Colonic mucosa (tissue), 4 donors: ENCODE measurements around the gene CPNE5. TPM values are rescaled to one million over a fixed set of nuclear protein-coding genes. Genes with fewer than 3 reads are reported as not detected.
A peak's percentile ranks its signal among the peaks of the same experiment; 100 is the strongest.

Experiments
- DNase-seq: peaks from one replicate; pipeline ENCODE4 v3.0.0-alpha.2; 2020
- H3K27ac ChIP-seq: fragments of 200-600 bp; one replicate; pipeline ENCODE4 v1.8.0; 2021
- H3K27me3 ChIP-seq: fragments of 200-600 bp; one replicate; pipeline ENCODE4 v1.8.0; 2021
- H3K36me3 ChIP-seq: fragments of 200-600 bp; one replicate; pipeline ENCODE4 v1.8.0; 2021
- H3K4me1 ChIP-seq: fragments of 200-600 bp; one replicate; pipeline ENCODE4 v1.8.0; 2021; ENCODE audit warnings: mild to moderate bottlenecking
- H3K4me3 ChIP-seq: fragments of 200-600 bp; one replicate; pipeline ENCODE4 v1.8.0; 2021
- H3K9ac ChIP-seq, 2 donors: one replicate each; pipeline ENCODE4 v1.7.0; 2013; ENCODE audit warnings: control low read depth in 2 of 2, low read depth in 2 of 2, low read length in 2 of 2
- H3K9me3 ChIP-seq: fragments of 200-600 bp; one replicate; pipeline ENCODE4 v1.8.0; 2021
- CTCF ChIP-seq: fragments of 200-600 bp; IDR thresholded peaks from one replicate; pipeline ENCODE4 v1.8.0; 2022; ENCODE audit warnings: antibody characterized with exemption, mild to moderate bottlenecking
- intact Hi-C: fragments of 100-400 bp; cut with DNase I; formaldehyde crosslinking; loops from one replicate; pipeline ENCODE4 v1.14.1; 2022
- total RNA-seq, 2 donors: library from RNA; stranded (reverse); fragmentation: NEBNext Ultra II Directional in 1 of 2; extraction: Animal tissue kit (Norgen Biotek cat#: 25700) in 1 of 2; gene quantifications; one replicate each; pipeline ENCODE4 v1.2.1, GENCODE V29; 2021
- donor health status: healthy.
- donor health status: DM: no; HTN: no; CAD: no.
- donor health status: DM: no; HTN: no; CAD: no.

CPNE5 gene
- total RNA-seq, 2 donors from 2014 or later, result 4.6 to 8.0 TPM

GRCh38 chr6:36755435-36756348 lies 83.6 kb downstream of the CPNE5 start:
- intact Hi-C loops, result loop anchor here (2.0 kb wide), 1 partner anchor 27 kb away; no protein-coding TSS in a partner anchor
- Histone ChIP-seq H3K9ac (peak overlapping the region; percentile 14 to 20), H3K36me3 (no peaks in the 10 kb centered on the region), H3K27ac (peak overlapping the region; percentile 45), H3K4me3 (no peak overlapping the region), H3K27me3 (no peaks in the 10 kb centered on the region), H3K9me3 (no peaks in the 10 kb centered on the region), H3K4me1 (peaks cover 33% of the 10 kb centered on the region)
- DNase-seq, result peak; percentile 54
- no peak for TF ChIP-seq CTCF

- peaks cover 33% of the 10 kb centered on the region for H3K4me1 ChIP-seq
- H3K4me3 ChIP-seq, result no peak overlapping the region
- TF ChIP-seq CTCF, result no peak
- H3K27me3 ChIP-seq, result no peaks in the 10 kb centered on the region
- peak overlapping the region; percentile 45 for H3K27ac ChIP-seq
- intact Hi-C loops, result loop anchor here (2.0 kb wide), 1 partner anchor 26 kb away; no protein-coding TSS in a partner anchor
- DNase-seq, result no peak
- no peaks in the 10 kb centered on the region for H3K36me3 ChIP-seq
- peak overlapping the region in 1 of 2 donors; percentile 47 for H3K9ac ChIP-seq
- H3K9me3 ChIP-seq, result no peaks in the 10 kb centered on the region
Measured at GRCh38 chr6:36754582-36755434, 84.4 kb downstream of the CPNE5 start.

- Histone ChIP-seq H3K4me3 (no peak overlapping the region), H3K36me3 (no peaks in the 10 kb centered on the region), H3K9me3 (no peaks in the 10 kb centered on the region), H3K27me3 (no peaks in the 10 kb centered on the region), H3K4me1 (peaks cover 28% of the 10 kb centered on the region), H3K9ac (peak overlapping the region in 1 of 2 donors; percentile 78), H3K27ac (peak overlapping the region; percentile 77)
- intact Hi-C loops, result loop anchor here (2.0 kb wide), 1 partner anchor 25 kb away; no protein-coding TSS in a partner anchor
- no peak for TF ChIP-seq CTCF
- no peak for DNase-seq
Measured at GRCh38 chr6:36753671-36754405, 85.4 kb downstream of the CPNE5 start.

DNA sequence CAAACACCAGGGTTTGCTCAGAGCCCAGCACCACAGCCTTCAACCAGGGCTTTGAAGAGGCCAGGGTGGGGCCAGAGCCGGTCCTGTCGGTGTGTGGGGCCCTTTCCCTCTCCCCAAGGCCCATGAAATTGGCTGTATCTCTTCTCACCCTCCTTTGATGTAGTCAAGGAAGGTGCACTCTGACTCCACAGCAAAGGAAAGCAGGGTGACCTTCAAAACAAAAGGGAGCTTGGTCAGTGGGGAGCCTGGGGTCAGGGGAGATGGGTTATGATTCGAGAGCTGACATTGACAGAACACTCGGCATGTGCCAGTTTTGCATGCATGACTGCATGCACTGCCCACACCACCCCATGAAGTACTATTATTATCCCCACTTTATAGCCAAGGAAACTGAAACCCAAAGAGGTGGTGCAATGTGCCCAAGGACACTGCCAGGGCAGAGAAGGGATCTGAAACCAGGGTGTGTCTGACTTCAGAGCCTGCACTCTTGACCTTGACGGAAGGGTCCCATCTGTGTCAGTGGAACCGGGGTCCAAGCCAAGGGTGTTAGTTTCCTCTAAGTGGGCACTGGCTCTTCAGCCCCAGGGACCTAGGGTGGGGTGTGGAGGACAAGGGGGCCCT lies 86.2 kb downstream of the CPNE5 start:
- H3K4me3 ChIP-seq, result no peak overlapping the region
- H3K4me1 ChIP-seq, result peaks cover 23% of the 10 kb centered on the region
- H3K9me3 ChIP-seq, result no peaks in the 10 kb centered on the region
- H3K27ac ChIP-seq, result peak overlapping the region; percentile 77
- no peaks in the 10 kb centered on the region for H3K27me3 ChIP-seq
- intact Hi-C loops, result no loop called here
- peak overlapping the region; percentile 56 to 78 for H3K9ac ChIP-seq
- TF ChIP-seq CTCF, result no peak
- DNase-seq, result peak; percentile 67
- H3K36me3 ChIP-seq, result no peaks in the 10 kb centered on the region
